HEK293T (cell line): Measurements from ENCODE around the gene ARHGAP23.

Experiments used
- NFRKB ChIP-seq: fragments of 450-650 bp; IDR thresholded peaks from 2 replicates; pipeline ENCODE4 v1.6.1; 2016; ENCODE audit warnings: mild to moderate bottlenecking, moderate library complexity
- SP1 ChIP-seq: fragments of 450-650 bp; IDR thresholded peaks from 2 replicates; pipeline ENCODE4 v1.6.1; 2017

DNA sequence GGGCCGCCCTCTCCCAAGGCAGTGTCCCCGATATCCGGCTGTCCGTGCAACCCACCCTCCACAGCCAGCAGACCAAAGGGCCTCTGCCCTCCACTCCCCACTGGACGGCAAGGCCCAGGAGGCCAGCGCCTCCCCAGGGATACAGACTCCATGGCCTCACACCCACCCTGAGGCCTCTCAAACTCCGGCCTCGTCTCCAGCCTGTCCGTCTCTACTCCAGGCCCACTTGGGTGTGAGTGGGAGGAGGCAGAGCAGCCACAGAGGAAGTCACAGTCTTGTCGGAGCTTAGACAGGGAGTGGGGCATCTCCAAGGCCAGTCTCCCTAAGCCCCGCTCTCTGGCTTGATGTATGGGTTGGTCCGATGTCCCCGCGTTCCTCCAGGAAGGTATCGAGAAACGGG lies 104.2 kb downstream of the ARHGAP23 start:
- TF ChIP-seq NFRKB: no peak
- no peak for TF ChIP-seq SP1
